K562 (cell line): Measurements from ENCODE around the gene ZNF155. TPM values are rescaled to one million over a fixed set of nuclear protein-coding genes. Genes with fewer than 3 reads are reported as not detected.

Experiments
- ATAC-seq: fragments of 200-7000 bp; cut with Tn5 transposase; 3 replicates; pipeline ENCODE4 v1.9.1; 2020; ENCODE audit warnings: moderate library complexity
- BruUV-seq: library from RNA; stranded (reverse); fragments of 400-500 nt; replicated peaks from 2 replicates; lab custom pipeline; 2021; lab: Mats Ljungman, UMichigan
- CTCF ChIA-PET: fragments of 300-600 bp; formaldehyde crosslinking; extraction: SDS; loops from one replicate; lab custom pipeline; 2021; ENCODE audit warnings: low intra/inter-chr PET ratio; lab: Yijun Ruan, JAX
- POLR2A ChIA-PET: fragments of 300-600, 350-650 bp; sonication (Branson Sonifier 250); formaldehyde crosslinking; extraction: SDS; loops from one replicate; lab custom pipeline; 2021; ENCODE audit warnings: antibody characterized with exemption, inconsistent platforms; lab: Yijun Ruan, JAX
- DNase-seq, 4 experiments: peaks; one replicate each; pipeline versions ENCODE4 v3.0.0 to v3.0.0-alpha.2; 2011 to 2018; ENCODE audit warnings: low spot score in 3 of 4, mixed read lengths in 3 of 4; ENCODE audit errors: extremely low read depth in 1 of 4
- FAIRE-seq: peaks from 2 replicates; lab custom pipeline; 2011; peaks lifted over from hg19 to GRCh38; lab: Jason Lieb, UNC
- H2AFZ ChIP-seq: 2 replicates; pipeline ENCODE4 v1.6.0; 2011; ENCODE audit warnings: low read depth, low read length, control low read depth, inconsistent platforms
- H3K27ac ChIP-seq: fragments of 200-600 bp; 3 replicates; pipeline ENCODE4 v1.8.0; 2011; ENCODE audit warnings: low read depth, mild to moderate bottlenecking, control low read depth, inconsistent platforms, low read length, moderate library complexity, mixed read lengths; ENCODE audit errors: extremely low read depth
- H3K27me3 ChIP-seq, 2 experiments: fragments of 300-600 bp in 1 of 2; 2 replicates in 1 of 2; 3 replicates in 1 of 2; pipeline versions ENCODE4 v1.6.0 to v1.8.0; 2011; ENCODE audit warnings: inconsistent platforms in 2 of 2, low read length in 2 of 2, mild to moderate bottlenecking in 1 of 2, mixed read lengths in 1 of 2, moderate library complexity in 1 of 2; ENCODE audit not compliant: control insufficient read depth in 2 of 2, insufficient read depth in 2 of 2
- H3K36me3 ChIP-seq: fragments of 300-600 bp; 3 replicates; pipeline ENCODE4 v1.8.0; 2011; ENCODE audit warnings: mild to moderate bottlenecking, low read length, inconsistent platforms; ENCODE audit not compliant: control insufficient read depth, insufficient read depth
- H3K4me1 ChIP-seq, 2 experiments: fragments of 200-600 bp in 1 of 2; replicated peaks in 1 of 2; 2 replicates in 1 of 2; 3 replicates in 1 of 2; pipeline versions ENCODE4 v1.5.1 to v1.8.0; 2011; ENCODE audit warnings: inconsistent platforms in 2 of 2, low read length in 2 of 2, mild to moderate bottlenecking in 1 of 2, mixed read lengths in 1 of 2, moderate library complexity in 1 of 2; ENCODE audit not compliant: control insufficient read depth in 2 of 2, insufficient read depth in 2 of 2
- H3K4me2 ChIP-seq: 2 replicates; pipeline ENCODE4 v1.6.1; 2011; ENCODE audit warnings: low read length, control low read depth, inconsistent platforms, mixed read lengths; ENCODE audit not compliant: insufficient read depth
- H3K4me3 ChIP-seq: fragments of 200-600 bp; sonication (generic), shearing (Covaris generic); 2 replicates; pipeline ENCODE4 v1.5.1; 2016; ENCODE audit warnings: control low read depth, inconsistent platforms
- H3K79me2 ChIP-seq: fragments of 200-600 bp; 3 replicates; pipeline ENCODE4 v1.8.0; 2011; ENCODE audit warnings: low read length, inconsistent platforms; ENCODE audit not compliant: control insufficient read depth, insufficient read depth
- H3K9ac ChIP-seq, 2 experiments: 2 replicates each; pipeline versions ENCODE4 v1.6.0 to v1.6.1; 2011; ENCODE audit warnings: low read depth in 2 of 2, low read length in 2 of 2, control low read depth in 1 of 2, inconsistent platforms in 1 of 2, mild to moderate bottlenecking in 1 of 2, mixed read lengths in 1 of 2; ENCODE audit not compliant: insufficient read depth in 1 of 2
- H3K9me1 ChIP-seq: one replicate; pipeline ENCODE4 v1.6.0; 2011; ENCODE audit warnings: inconsistent platforms, mild to moderate bottlenecking, low read length, moderate library complexity; ENCODE audit not compliant: control insufficient read depth, insufficient read depth
- H3K9me3 ChIP-seq: replicated peaks from 2 replicates; pipeline ENCODE4 v1.5.1; 2011; ENCODE audit warnings: low read depth, low read length, inconsistent platforms; ENCODE audit not compliant: control insufficient read depth, insufficient read depth
- H4K20me1 ChIP-seq: replicated peaks from 2 replicates; pipeline ENCODE4 v1.6.1; 2011; ENCODE audit warnings: low read length, inconsistent platforms, mixed read lengths; ENCODE audit not compliant: control insufficient read depth, insufficient read depth
- BRCA1 ChIP-seq, 2 experiments: fragments of 450-650 bp in 1 of 2; sonication (generic) in 1 of 2; formaldehyde crosslinking in 1 of 2; IDR thresholded peaks; 2 replicates each; pipeline versions ENCODE4 v1.5.0 to v1.6.1; 2017 to 2020; ENCODE audit warnings: mild to moderate bottlenecking in 1 of 2, missing genetic modification reagents in 1 of 2
- CC2D1A ChIP-seq: fragments of 450-650 bp; IDR thresholded peaks from 2 replicates; pipeline ENCODE4 v1.6.1; 2017; ENCODE audit warnings: mild to moderate bottlenecking
- PHF8 ChIP-seq: fragments of 200-600 bp; sonication (generic); IDR thresholded peaks from 2 replicates; pipeline ENCODE4 v1.6.1; 2012; ENCODE audit warnings: mixed run types, mild to moderate bottlenecking, inconsistent platforms, low read length, moderate library complexity, borderline replicate concordance
- THAP7 ChIP-seq: fragments of 250-450 bp; sonication (Bioruptor Pico); IDR thresholded peaks from 2 replicates; pipeline ENCODE4 v1.5.0; 2021
- THRAP3 ChIP-seq: fragments of 450-650 bp; IDR thresholded peaks from 2 replicates; pipeline ENCODE4 v1.6.1; 2016; ENCODE audit warnings: mild to moderate bottlenecking, inconsistent platforms, borderline replicate concordance
- ZNF12 ChIP-seq: sonication (generic); formaldehyde crosslinking; IDR thresholded peaks from 2 replicates; pipeline ENCODE4 v1.4.0; 2020; ENCODE audit warnings: mild to moderate bottlenecking, missing genetic modification reagents
- ZNF76 ChIP-seq: fragments of 250-450 bp; sonication (Bioruptor Pico); IDR thresholded peaks from 2 replicates; pipeline ENCODE4 v1.4.0; 2020; ENCODE audit warnings: mild to moderate bottlenecking, moderate library complexity, borderline replicate concordance
- in situ Hi-C: fragments of 300-500 bp; cut with MboI; formaldehyde crosslinking; loops from 4 replicates; pipeline ENCODE4 v1.15.0; 2018; ENCODE audit warnings: inconsistent platforms, mixed read lengths
- intact Hi-C: fragments of 100-400 bp; cut with micrococcal nuclease; formaldehyde crosslinking; loops from 2 replicates; pipeline ENCODE4 v1.14.2; 2022
- polyA plus RNA-seq, 8 experiments: library from polyadenylated mRNA; depleted of rRNA in 4 of 8; stranded (reverse) in 5 of 8; unstranded in 3 of 8; fragments of >200 nt; fragmentation: Nextera tagmentation in 2 of 8; fragmentation: Illumina TruSeq in 1 of 8; extraction: Ambion mirVana in 2 of 8; extraction: Trizol in 1 of 8; gene quantifications; 2 replicates each; pipeline versions ENCODE4 v1.2.1 to v1.2.3, GENCODE V29; 2011 to 2014; ENCODE audit warnings: inconsistent platforms in 1 of 8, missing spikeins in 1 of 8
- total RNA-seq, 7 experiments: library from RNA; depleted of rRNA in 6 of 7; stranded (reverse); fragments of >200 nt in 6 of 7; fragmentation: Illumina TruSeq in 2 of 7; extraction: Trizol in 2 of 7; gene quantifications; 2 replicates each; pipeline versions ENCODE4 v1.2.1 to v1.2.3, GENCODE V29; 2011 to 2021; ENCODE audit warnings: low replicate concordance in 1 of 7
- TF ChIP-seq, protein P1 (sequence below), 2 experiments: fragments of 450-650 bp in 1 of 2; IDR thresholded peaks; 2 replicates each; pipeline ENCODE4 v1.6.1; 2011 to 2017; ENCODE audit warnings: low read depth in 2 of 2, antibody characterized with exemption in 1 of 2, borderline replicate concordance in 1 of 2, low read length in 1 of 2, mild to moderate bottlenecking in 1 of 2, mixed read lengths in 1 of 2; ENCODE audit not compliant: control insufficient read depth in 1 of 2

The ZNF155 gene
- total and polyA plus RNA-seq, 9 of the 15 experiments (the other 6 are each of a cell fraction or from before 2014, with no cell fraction given) = 0.09 to 0.76 (median 0.37) TPM

- no peak for TF ChIP-seq CC2D1A
- TF ChIP-seq ZNF76 (CRISPR knock-in tag) = no peak
- no peak for TF ChIP-seq PHF8
Measured at GRCh38 chr19:44019498-44019897, 35.5 kb downstream of the ZNF155 start (continued).

GRCh38 chr19:44021221-44021620 lies 37.2 kb downstream of the ZNF155 start:
- H3K27ac ChIP-seq = no peak overlapping the region
- no peak overlapping the region for H3K4me3 ChIP-seq
- no TSS peak for BruUV-seq
- intact Hi-C loops (no loop called here), in situ Hi-C loops (no loop called here)
- CTCF ChIA-PET = no interaction called here
- no peak for ATAC-seq
- H3K36me3 ChIP-seq = no peaks in the 10 kb centered on the region
- H3K9ac ChIP-seq = no peak overlapping the region
- peaks cover 3% of the 10 kb centered on the region in 2 experiments; a peak in 1 of 5 replicates for H3K4me1 ChIP-seq
- H2AFZ ChIP-seq = no peak overlapping the region
- no peak for DNase-seq
- H4K20me1 ChIP-seq = no peaks in the 10 kb centered on the region
- no peak overlapping the region for H3K4me2 ChIP-seq
- peaks cover 5% of the 10 kb centered on the region; the same call in 1 of the 3 replicates for H3K79me2 ChIP-seq
- POLR2A ChIA-PET = no interaction called here
- H3K9me3 ChIP-seq = 0 out of 2 replicates have a peak, but pooled peaks cover 3% of the 10 kb centered on the region
- no peak for FAIRE-seq
- no peaks in the 10 kb centered on the region for H3K9me1 ChIP-seq
- H3K27me3 ChIP-seq = no peaks in the 10 kb centered on the region
- no peak for TF ChIP-seq BRCA1 (IDR thresholded peaks at IDR 0.05)
- no peak for TF ChIP-seq BRCA1 (CRISPR knock-in tag; IDR thresholded peaks at IDR 0.05)
- TF ChIP-seq THRAP3 = no peak
- TF ChIP-seq, protein P1, sequence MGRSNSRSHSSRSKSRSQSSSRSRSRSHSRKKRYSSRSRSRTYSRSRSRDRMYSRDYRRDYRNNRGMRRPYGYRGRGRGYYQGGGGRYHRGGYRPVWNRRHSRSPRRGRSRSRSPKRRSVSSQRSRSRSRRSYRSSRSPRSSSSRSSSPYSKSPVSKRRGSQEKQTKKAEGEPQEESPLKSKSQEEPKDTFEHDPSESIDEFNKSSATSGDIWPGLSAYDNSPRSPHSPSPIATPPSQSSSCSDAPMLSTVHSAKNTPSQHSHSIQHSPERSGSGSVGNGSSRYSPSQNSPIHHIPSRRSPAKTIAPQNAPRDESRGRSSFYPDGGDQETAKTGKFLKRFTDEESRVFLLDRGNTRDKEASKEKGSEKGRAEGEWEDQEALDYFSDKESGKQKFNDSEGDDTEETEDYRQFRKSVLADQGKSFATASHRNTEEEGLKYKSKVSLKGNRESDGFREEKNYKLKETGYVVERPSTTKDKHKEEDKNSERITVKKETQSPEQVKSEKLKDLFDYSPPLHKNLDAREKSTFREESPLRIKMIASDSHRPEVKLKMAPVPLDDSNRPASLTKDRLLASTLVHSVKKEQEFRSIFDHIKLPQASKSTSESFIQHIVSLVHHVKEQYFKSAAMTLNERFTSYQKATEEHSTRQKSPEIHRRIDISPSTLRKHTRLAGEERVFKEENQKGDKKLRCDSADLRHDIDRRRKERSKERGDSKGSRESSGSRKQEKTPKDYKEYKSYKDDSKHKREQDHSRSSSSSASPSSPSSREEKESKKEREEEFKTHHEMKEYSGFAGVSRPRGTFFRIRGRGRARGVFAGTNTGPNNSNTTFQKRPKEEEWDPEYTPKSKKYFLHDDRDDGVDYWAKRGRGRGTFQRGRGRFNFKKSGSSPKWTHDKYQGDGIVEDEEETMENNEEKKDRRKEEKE (IDR thresholded peaks at IDR 0.05; ENCODE audit: borderline replicate concordance in 1 of 2, control insufficient read depth in 1 of 2, low read depth in 2 of 2, low read length in 1 of 2) = no peak
- TF ChIP-seq ZNF12 = no peak
- TF ChIP-seq THAP7 (CRISPR knock-in tag) = no peak
